ENCODE measurements around the gene MYEF2.

MYEF2 gene

DNA sequence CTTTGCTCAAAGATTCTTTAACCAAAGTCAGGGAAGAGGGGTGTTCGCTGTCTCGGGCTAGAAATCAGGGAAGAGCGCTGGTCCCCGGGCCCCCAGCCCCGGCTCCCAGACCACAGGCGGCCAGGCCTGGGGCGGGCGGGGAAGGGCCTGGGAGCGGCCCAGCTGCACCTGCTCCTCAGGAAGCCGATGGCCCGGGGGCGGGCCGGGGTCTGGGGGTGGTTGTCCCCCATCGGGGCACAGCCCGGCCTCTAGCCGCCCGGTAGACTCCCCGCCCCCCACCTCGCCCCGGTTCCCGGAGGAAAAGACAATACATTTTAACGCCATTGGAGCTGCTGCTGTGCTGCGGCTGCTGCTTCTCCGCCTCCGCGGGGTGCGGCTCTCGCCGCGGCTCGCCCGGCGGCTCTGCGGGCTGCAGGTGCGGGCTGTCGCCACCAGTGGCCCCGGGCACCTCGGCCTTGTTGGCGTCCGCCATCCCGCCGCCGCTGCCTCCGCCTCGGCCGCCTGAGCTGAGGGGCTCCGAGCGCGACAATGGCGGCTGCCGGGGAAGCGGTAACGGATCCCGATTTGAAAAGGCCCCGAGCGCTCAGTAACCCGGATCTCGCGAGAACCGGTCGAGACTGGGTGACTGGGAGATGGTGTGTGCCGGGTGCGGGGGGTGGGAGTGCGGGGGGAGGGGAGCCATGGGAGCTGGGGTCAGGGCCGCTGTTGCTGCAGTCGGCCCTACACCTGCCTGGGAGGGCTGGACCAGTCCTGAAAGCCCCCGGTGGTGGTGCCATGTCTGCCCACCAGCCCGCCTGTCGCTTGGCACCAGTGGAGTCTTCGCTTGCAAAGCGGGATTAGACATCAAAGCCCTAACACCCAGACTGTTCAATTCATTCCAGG, at the start of gene MYEF2:
TSS of gene MYEF2 (minus strand) at position 530 of the 882 bp plus-strand sequence. CDS start at position 472, 58 bp downstream.
- DNase-seq (ENCODE audit: low read depth) = peak; percentile 10

- no peak for DNase-seq (ENCODE audit: low read depth)
Measured at GRCh38 chr15:48225771-48226170, 47.7 kb upstream of the MYEF2 start.

GRCh38 chr15:48222627-48223026, 44.5 kb upstream of the MYEF2 start:
- DNase-seq (ENCODE audit: low read depth) = peak; percentile 14

GRCh38 chr15:48221885-48222284, 43.8 kb upstream of the MYEF2 start:
- peak; percentile 17 for DNase-seq (ENCODE audit: low read depth)

- no peak for DNase-seq (ENCODE audit: low read depth)
Measured at GRCh38 chr15:48221261-48221660, 43.2 kb upstream of the MYEF2 start.

- DNase-seq (ENCODE audit: low read depth) = no peak
Measured at GRCh38 chr15:48205981-48206380, 27.9 kb upstream of the MYEF2 start, which contains the start of gene SLC12A1. Gene SLC12A1 (plus strand): TSS chr15:48206302. CDS start chr15:48207720, 1,418 bp downstream.

DNA sequence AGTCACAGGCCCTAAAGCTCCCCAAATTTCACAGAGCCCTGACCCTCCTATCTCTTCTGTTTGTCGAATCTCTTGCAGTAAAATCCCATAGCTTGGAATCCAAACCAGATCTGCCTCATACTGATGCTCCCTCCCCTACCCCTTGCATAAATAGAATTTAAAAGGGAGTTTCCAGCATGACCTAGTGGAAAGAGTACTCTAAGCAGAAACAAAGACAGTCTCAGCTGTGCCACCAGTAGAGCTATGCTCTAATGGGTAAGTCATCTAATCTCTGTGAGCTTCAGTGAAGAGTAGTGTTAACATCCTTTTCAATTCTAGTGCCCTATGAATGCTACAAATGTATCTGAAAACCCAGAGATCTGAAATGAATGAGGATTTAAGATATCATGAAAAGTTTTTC, 24.0 kb upstream of the MYEF2 start:
- DNase-seq (ENCODE audit: low read depth) = no peak

GRCh38 chr15:48191574-48192225, 13.6 kb upstream of the MYEF2 start, which contains the start of gene CTXN2:
Gene CTXN2 (plus strand): TSS chr15:48191665. CDS start chr15:48201301, 9,636 bp downstream.
- peak; percentile 1 for DNase-seq (ENCODE audit: low read depth)

- peak; percentile 23 for DNase-seq (ENCODE audit: low read depth)
Measured at GRCh38 chr15:48190932-48191573, 13.0 kb upstream of the MYEF2 start.

- DNase-seq (ENCODE audit: low read depth) = no peak
Measured at GRCh38 chr15:48186271-48186670, 8.2 kb upstream of the MYEF2 start.

DNA sequence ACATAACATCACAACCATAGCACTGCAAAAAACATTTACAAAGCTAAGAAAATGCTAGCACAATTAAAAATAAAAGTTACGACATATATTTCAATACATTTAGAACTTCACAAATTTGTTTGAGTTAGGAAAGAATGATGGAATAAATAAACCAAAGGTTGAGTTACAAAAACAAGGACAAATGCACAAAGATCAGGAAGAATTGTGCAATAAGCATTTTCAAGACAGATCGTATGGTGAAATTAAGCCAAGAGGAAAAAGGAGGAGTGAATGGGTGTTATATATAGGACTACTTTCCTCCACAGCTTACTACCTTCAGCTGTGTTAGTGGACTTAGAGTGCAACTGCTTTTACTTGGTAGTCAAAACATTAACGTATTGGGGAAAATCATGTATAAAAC, 7.4 kb upstream of the MYEF2 start:
- DNase-seq (ENCODE audit: low read depth) = no peak

- DNase-seq (ENCODE audit: low read depth) = no peak
Measured at GRCh38 chr15:48182749-48183148, 4.7 kb upstream of the MYEF2 start.

- no peak for DNase-seq (ENCODE audit: low read depth)
Measured at GRCh38 chr15:48178648-48178931, 495 bp upstream of the MYEF2 start.

- peak; percentile 6 for DNase-seq (ENCODE audit: low read depth)
Measured at GRCh38 chr15:48177383-48177765, 721 bp downstream of the MYEF2 start.

GRCh38 chr15:48176957-48177356, 1.1 kb downstream of the MYEF2 start:
- DNase-seq (ENCODE audit: low read depth) = no peak

DNA sequence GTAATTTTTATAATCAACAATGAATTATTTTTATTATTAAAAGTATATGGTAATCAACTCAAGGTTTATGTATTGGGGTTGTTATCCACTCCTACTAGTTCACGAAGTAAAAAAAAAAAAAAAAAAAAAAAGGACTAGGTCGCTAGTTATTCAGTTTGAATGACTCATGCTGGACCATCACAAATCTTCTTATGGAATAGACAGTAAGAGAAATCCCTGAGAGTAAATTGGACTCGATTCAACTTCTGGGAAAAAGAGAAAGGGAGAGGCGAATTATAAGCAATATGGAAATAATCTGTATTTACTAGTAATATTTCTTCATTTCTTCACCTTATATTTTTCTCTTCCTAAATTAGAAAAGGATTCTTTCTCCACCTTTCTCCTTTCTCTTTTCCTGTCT, 2.0 kb downstream of the MYEF2 start:
- DNase-seq (ENCODE audit: low read depth) = no peak

GRCh38 chr15:48175126-48175525, 3.0 kb downstream of the MYEF2 start:
- no peak for DNase-seq (ENCODE audit: low read depth)

GRCh38 chr15:48170981-48171380, 7.1 kb downstream of the MYEF2 start:
- no peak for DNase-seq (ENCODE audit: low read depth)

DNA sequence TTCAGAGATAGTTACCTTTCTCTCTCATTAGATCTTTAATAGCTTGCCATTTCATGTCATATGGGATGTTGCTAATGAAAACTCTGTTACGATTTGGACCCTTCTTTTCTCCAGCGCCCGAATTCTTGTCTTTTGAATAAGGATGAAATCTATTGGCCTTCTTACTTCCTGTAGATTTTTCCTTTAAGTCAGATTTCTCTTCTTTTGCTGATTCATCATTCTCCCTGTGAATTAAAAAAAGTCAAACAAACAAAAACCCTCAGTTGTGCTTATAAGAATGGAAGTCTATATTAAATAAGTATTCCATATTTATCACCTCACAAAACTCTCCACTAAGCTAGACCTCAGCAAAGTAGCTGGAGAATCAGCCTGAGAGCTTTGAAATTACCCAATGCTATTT, 9.5 kb downstream of the MYEF2 start:
- DNase-seq (ENCODE audit: low read depth) = no peak

- DNase-seq (ENCODE audit: low read depth) = no peak
Measured at GRCh38 chr15:48153526-48153925, 24.6 kb downstream of the MYEF2 start.

DNA sequence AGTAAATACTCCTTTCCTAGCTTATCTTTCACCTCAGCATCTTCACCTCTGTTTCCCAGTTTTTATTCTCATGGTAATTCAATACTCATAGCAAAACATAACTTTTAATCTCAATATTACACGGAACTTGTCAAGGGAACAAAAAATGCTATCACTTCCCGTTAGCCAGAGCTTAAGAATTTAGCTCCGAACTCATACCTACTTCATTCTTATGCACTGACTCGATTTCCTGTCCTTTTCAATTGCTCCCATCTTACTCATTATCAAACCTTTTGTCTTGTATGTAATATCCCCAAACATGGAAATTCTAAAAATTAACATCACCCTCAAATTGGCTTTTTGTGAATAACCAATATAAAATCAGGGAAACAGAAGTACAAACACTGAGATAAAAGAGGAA, 28.2 kb downstream of the MYEF2 start:
- no peak for DNase-seq (ENCODE audit: low read depth)

GRCh38 chr15:48147358-48147757, 30.7 kb downstream of the MYEF2 start:
- DNase-seq (ENCODE audit: low read depth) = no peak

DNA sequence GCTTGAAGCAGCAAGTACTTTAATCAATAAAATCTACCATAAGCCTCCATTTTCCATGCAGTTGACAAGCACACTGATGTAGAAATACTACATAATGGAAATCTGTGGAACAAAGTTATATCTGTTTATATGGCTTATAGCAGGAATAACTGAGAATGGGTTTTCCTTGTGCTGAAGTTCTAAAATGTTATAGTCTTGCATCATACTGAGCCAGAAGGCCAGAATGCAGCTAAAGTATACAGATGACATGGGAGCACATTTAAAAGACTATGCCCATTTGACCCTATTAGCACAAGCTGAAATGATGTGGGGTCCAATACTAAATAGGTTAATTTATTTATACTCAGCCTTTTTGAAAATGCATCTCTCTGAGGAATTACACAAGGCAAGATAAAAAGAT, 32.2 kb downstream of the MYEF2 start:
- peak; percentile 0 for DNase-seq (ENCODE audit: low read depth)

All from fibroblast of gingiva (primary cell).